CD14-positive monocyte (primary cell): ENCODE data around the gene KLHDC10. TPM values are rescaled to one million over a fixed set of nuclear protein-coding genes. Genes with fewer than 3 reads are reported as not detected.

Experiments
- DNase-seq, 3 donors: peaks; one replicate each; pipeline ENCODE4 v3.0.0-alpha.2; 2011 to 2022
- H2AFZ ChIP-seq: 2 replicates; pipeline ENCODE4 v1.6.0; 2012; ENCODE audit warnings: mild to moderate bottlenecking, low read depth, low read length, inconsistent platforms; ENCODE audit not compliant: insufficient read depth, poor library complexity, severe bottlenecking
- H3K27ac ChIP-seq, 2 donors: 1 replicate in 1 of 2; 2 replicates in 1 of 2; pipeline ENCODE4 v1.5.1; 2012 to 2013; ENCODE audit warnings: low read length in 2 of 2, control low read depth in 1 of 2, inconsistent platforms in 1 of 2, low read depth in 1 of 2, mild to moderate bottlenecking in 1 of 2
- H3K27me3 ChIP-seq, 2 donors: one replicate each; pipeline versions ENCODE4 v1.6.0 to v1.6.1; 2011 to 2013; ENCODE audit warnings: low read length in 2 of 2; ENCODE audit not compliant: control insufficient read depth in 2 of 2, insufficient read depth in 2 of 2
- H3K36me3 ChIP-seq, 2 donors: replicated peaks in 1 of 2; 1 replicate in 1 of 2; 2 replicates in 1 of 2; pipeline versions ENCODE4 v1.5.1 to v1.6.1; 2012 to 2013; ENCODE audit warnings: low read length in 2 of 2, control low read depth in 1 of 2, inconsistent platforms in 1 of 2, mild to moderate bottlenecking in 1 of 2; ENCODE audit not compliant: insufficient read depth in 2 of 2, control insufficient read depth in 1 of 2
- H3K4me1 ChIP-seq, 2 donors: 1 replicate in 1 of 2; 2 replicates in 1 of 2; pipeline versions ENCODE4 v1.5.1 to v1.6.1; 2012 to 2013; ENCODE audit warnings: low read length in 2 of 2, control low read depth in 1 of 2, inconsistent platforms in 1 of 2, mild to moderate bottlenecking in 1 of 2, moderate library complexity in 1 of 2; ENCODE audit not compliant: insufficient read depth in 2 of 2, control insufficient read depth in 1 of 2
- H3K4me2 ChIP-seq: replicated peaks from 2 replicates; pipeline ENCODE3; 2012; ENCODE audit warnings: low read length, moderate library complexity, mild to moderate bottlenecking; ENCODE audit not compliant: poor library complexity, severe bottlenecking; ENCODE audit errors: extremely low read depth
- H3K4me3 ChIP-seq, 3 experiments: fragments of 200-600 bp in 1 of 3; sonication (generic) in 1 of 3; replicated peaks in 1 of 3; 1 replicate in 2 of 3; 2 replicates in 1 of 3; pipeline ENCODE4 v1.5.1; 2011 to 2013; ENCODE audit warnings: low read length in 3 of 3, mild to moderate bottlenecking in 3 of 3, control low read depth in 2 of 3, low read depth in 2 of 3, inconsistent platforms in 1 of 3, moderate library complexity in 1 of 3
- H3K79me2 ChIP-seq: 2 replicates; pipeline ENCODE4 v1.6.0; 2012; ENCODE audit warnings: mild to moderate bottlenecking, control low read depth, inconsistent platforms, low read length, moderate library complexity; ENCODE audit not compliant: insufficient read depth
- H3K9ac ChIP-seq: 2 replicates; pipeline ENCODE4 v1.6.0; 2017; ENCODE audit warnings: low read length, mild to moderate bottlenecking; ENCODE audit not compliant: insufficient read depth, poor library complexity, severe bottlenecking
- H3K9me3 ChIP-seq, 2 donors: replicated peaks in 1 of 2; 1 replicate in 1 of 2; 2 replicates in 1 of 2; pipeline versions ENCODE4 v1.5.1 to v1.6.1; 2012 to 2013; ENCODE audit warnings: low read length in 2 of 2, control low read depth in 1 of 2; ENCODE audit not compliant: control insufficient read depth in 1 of 2, insufficient read depth in 1 of 2
- H4K20me1 ChIP-seq: 2 replicates; pipeline ENCODE4 v1.6.0; 2012; ENCODE audit warnings: mild to moderate bottlenecking, low read length, control low read depth, moderate library complexity; ENCODE audit not compliant: insufficient read depth
- H3K27ac Mint-ChIP-seq, 7 donors: one replicate each; pipeline ENCODE4 v1.8.0; 2020; ENCODE audit warnings: mild to moderate bottlenecking in 7 of 7, mixed read lengths in 7 of 7, moderate library complexity in 6 of 7, inconsistent platforms in 2 of 7
- H3K27me3 Mint-ChIP-seq, 3 donors: one replicate each; pipeline ENCODE4 v1.8.0; 2021 to 2022; ENCODE audit warnings: low read depth in 3 of 3, mild to moderate bottlenecking in 3 of 3, mixed read lengths in 3 of 3, moderate library complexity in 3 of 3, inconsistent platforms in 1 of 3
- H3K36me3 Mint-ChIP-seq, 2 donors: one replicate each; pipeline ENCODE4 v1.8.0; 2020; ENCODE audit warnings: mixed read lengths in 2 of 2, inconsistent platforms in 1 of 2, mild to moderate bottlenecking in 1 of 2
- H3K4me1 Mint-ChIP-seq: one replicate; pipeline ENCODE4 v1.8.0; 2020; ENCODE audit warnings: mild to moderate bottlenecking, mixed read lengths
- H3K4me3 Mint-ChIP-seq, 2 donors: one replicate each; pipeline ENCODE4 v1.8.0; 2020; ENCODE audit warnings: mild to moderate bottlenecking in 2 of 2, mixed read lengths in 2 of 2, moderate library complexity in 1 of 2
- H3K9me3 Mint-ChIP-seq, 7 donors: one replicate each; pipeline ENCODE4 v1.8.0; 2020 to 2022; ENCODE audit warnings: mixed read lengths in 7 of 7, mild to moderate bottlenecking in 6 of 7, moderate library complexity in 6 of 7, inconsistent platforms in 2 of 7
- CTCF ChIP-seq: fragments of 200-600 bp; IDR thresholded peaks from one replicate; pipeline ENCODE4 v1.8.0; 2022; ENCODE audit warnings: antibody characterized with exemption, mild to moderate bottlenecking
- WGBS: methylation state at CpG from one replicate; pipeline ENCODE4 v1.1.5; 2013; ENCODE audit warnings: missing lambda C conversion rate; ENCODE audit not compliant: insufficient coverage; 5-methylcytosine and 5-hydroxymethylcytosine counted together
- intact Hi-C, 2 donors: fragments of 100-400 bp; cut with micrococcal nuclease; formaldehyde crosslinking; loops; one replicate each; pipeline versions ENCODE4 v1.15.0 to v1.15.1; 2023
- polyA plus RNA-seq, 3 donors: library from polyadenylated mRNA; depleted of rRNA in 1 of 3; unstranded in 2 of 3; stranded (reverse) in 1 of 3; fragments of 300-500 nt in 2 of 3; fragments of >200 nt in 1 of 3; fragmentation: Illumina TruSeq in 2 of 3; gene quantifications; 1 replicate in 2 of 3; 2 replicates in 1 of 3; pipeline ENCODE4 v1.2.3, GENCODE V29; 2012 to 2021

KLHDC10 gene
- polyA plus RNA-seq, 3 donors: 1.1 to 13.9 (median 2.9) TPM

GRCh38 chr7:130102588-130102987 lies 32.3 kb downstream of the KLHDC10 start:
- Histone ChIP-seq H3K9me3 (peaks cover 0 to 3% of the 10 kb centered on the region in 2 donors), H2AFZ (no peak overlapping the region), H3K36me3 (peaks cover 0 to 17% of the 10 kb centered on the region in 2 donors), H3K4me1 (no peaks in the 10 kb centered on the region), H3K4me2 (no peak overlapping the region), H3K27me3 (no peaks in the 10 kb centered on the region), H3K4me3 (no peak overlapping the region), H3K27ac (no peak overlapping the region), H3K9ac (no peak overlapping the region), H4K20me1 (peaks cover 21% of the 10 kb centered on the region), H3K79me2 (no peaks in the 10 kb centered on the region)
- no peak for TF ChIP-seq CTCF
- H3K9me3 Mint-ChIP-seq: peaks cover 0 to 4% (median 2%) of the 10 kb centered on the region in 7 donors
- H3K36me3 Mint-ChIP-seq: peaks cover 18 to 19% of the 10 kb centered on the region in 2 donors
- intact Hi-C loops: no loop called here
- no CpG with 5 or more reads among the region's 6 CpGs for WGBS
- no peak for DNase-seq
- no peak overlapping the region for H3K4me3 Mint-ChIP-seq
- H3K27me3 Mint-ChIP-seq: peaks cover 0 to under 1% (median 0%) of the 10 kb centered on the region in 3 donors
- peaks cover 4% of the 10 kb centered on the region for H3K4me1 Mint-ChIP-seq
- no peak overlapping the region for H3K27ac Mint-ChIP-seq

GRCh38 chr7:130107949-130108674 lies 37.8 kb downstream of the KLHDC10 start:
- H3K36me3 Mint-ChIP-seq: peaks cover 8 to 13% of the 10 kb centered on the region in 2 donors
- no peak overlapping the region for H3K4me3 Mint-ChIP-seq
- no peak for DNase-seq
- peaks cover 0 to 1% (median 0%) of the 10 kb centered on the region in 3 donors for H3K27me3 Mint-ChIP-seq
- Histone ChIP-seq H2AFZ (no peak overlapping the region), H4K20me1 (peaks cover 15% of the 10 kb centered on the region), H3K4me2 (no peak overlapping the region), H3K9ac (no peak overlapping the region), H3K36me3 (no peaks in the 10 kb centered on the region), H3K27ac (no peak overlapping the region), H3K4me3 (no peak overlapping the region), H3K79me2 (no peaks in the 10 kb centered on the region), H3K9me3 (peaks cover 0 to 3% of the 10 kb centered on the region in 2 donors), H3K27me3 (no peaks in the 10 kb centered on the region), H3K4me1 (no peaks in the 10 kb centered on the region)
- H3K9me3 Mint-ChIP-seq: peaks cover 0 to 5% (median 3%) of the 10 kb centered on the region in 7 donors
- WGBS: 98% methylated on average over 7 of the region's 31 CpGs
- no peak for TF ChIP-seq CTCF
- no peak overlapping the region for H3K27ac Mint-ChIP-seq
- intact Hi-C loops: no loop called here
- peaks cover 7% of the 10 kb centered on the region for H3K4me1 Mint-ChIP-seq
